OCI-LY3 (cell line): ENCODE results near the gene PILRB.
A peak's percentile ranks its signal among the peaks of the same experiment; 100 is the strongest.

Experiments
- CTCF ChIP-seq: fragments of 200-600, 300-600 bp; sonication (generic); IDR thresholded peaks from 2 replicates; pipeline ENCODE4 v1.5.1; 2014; ENCODE audit warnings: antibody characterized with exemption, low read length, low read depth
- EZH2phosphoT487 ChIP-seq: fragments of 200-600 bp; shearing (Covaris generic); IDR thresholded peaks from 2 replicates; pipeline ENCODE4 v1.6.1; 2018; ENCODE audit warnings: antibody characterized with exemption, mixed run types, low read depth

DNA sequence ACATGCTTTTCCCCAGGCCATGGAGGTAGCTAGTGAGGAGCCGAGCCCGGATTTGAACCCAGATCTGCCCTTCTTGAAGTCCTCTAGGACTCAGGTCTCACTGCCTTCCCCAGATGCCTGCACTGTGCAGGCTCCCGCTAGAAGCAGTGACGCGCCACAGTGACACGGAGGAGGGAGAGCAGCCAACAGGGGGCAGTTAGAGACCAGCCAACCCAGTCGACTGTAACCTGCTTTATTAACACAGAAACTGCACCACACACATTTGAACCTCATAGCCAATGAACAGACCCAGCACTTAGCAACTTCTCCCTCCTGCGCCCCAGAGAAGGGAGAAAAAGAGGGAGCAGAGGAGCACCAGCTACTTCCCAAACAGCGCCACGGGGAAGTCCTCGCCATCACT is 42.7 kb downstream of the PILRB start:
- TF ChIP-seq CTCF, result peak; percentile 58
- TF ChIP-seq EZH2phosphoT487, result no peak
